Subcutaneous abdominal adipose tissue (tissue), 5 donors: Measurements from ENCODE around the gene MYO1E.

ENCODE experiments used
- H3K27ac ChIP-seq: one replicate; pipeline ENCODE4 v1.7.0; 2013; ENCODE audit warnings: low read depth, mild to moderate bottlenecking, inconsistent platforms, low read length, moderate library complexity
- H3K27me3 ChIP-seq, 5 donors: one replicate each; pipeline ENCODE4 v1.7.0; 2013; ENCODE audit warnings: low read length in 5 of 5, inconsistent platforms in 1 of 5; ENCODE audit not compliant: control insufficient read depth in 5 of 5, insufficient read depth in 4 of 5
- H3K36me3 ChIP-seq, 5 donors: one replicate each; pipeline ENCODE4 v1.7.0; 2013; ENCODE audit warnings: low read length in 5 of 5; ENCODE audit not compliant: control insufficient read depth in 5 of 5, insufficient read depth in 5 of 5
- H3K4me1 ChIP-seq, 5 donors: one replicate each; pipeline ENCODE4 v1.7.0; 2013; ENCODE audit warnings: low read length in 5 of 5, mild to moderate bottlenecking in 3 of 5, moderate library complexity in 1 of 5; ENCODE audit not compliant: control insufficient read depth in 5 of 5, insufficient read depth in 5 of 5
- H3K4me3 ChIP-seq, 5 donors: one replicate each; pipeline ENCODE4 v1.7.0; 2013; ENCODE audit warnings: low read length in 5 of 5, low read depth in 1 of 5
- H3K9ac ChIP-seq, 5 donors: one replicate each; pipeline ENCODE4 v1.7.0; 2013; ENCODE audit warnings: low read length in 5 of 5, mild to moderate bottlenecking in 4 of 5, moderate library complexity in 3 of 5
- H3K9me3 ChIP-seq, 5 donors: one replicate each; pipeline ENCODE4 v1.7.0; 2013; ENCODE audit warnings: low read length in 5 of 5; ENCODE audit not compliant: control insufficient read depth in 5 of 5
- donor health status: healthy.
- donor health status: healthy.
- donor health status: healthy.
- donor health status: healthy.
- donor health status: healthy.

The MYO1E gene

GRCh38 chr15:59276225-59277178, 96.2 kb downstream of the MYO1E start:
- H3K27me3 ChIP-seq: no peaks in the 10 kb centered on the region
- no peak overlapping the region for H3K9ac ChIP-seq
- no peak overlapping the region for H3K4me3 ChIP-seq
- H3K9me3 ChIP-seq: no peaks in the 10 kb centered on the region
- peaks cover 0 to 14% (median 0%) of the 10 kb centered on the region in 5 donors for H3K4me1 ChIP-seq
- H3K27ac ChIP-seq: no peak overlapping the region
- H3K36me3 ChIP-seq: no peaks in the 10 kb centered on the region

- H3K9me3 ChIP-seq: no peaks in the 10 kb centered on the region
- H3K27ac ChIP-seq: no peak overlapping the region
- peaks cover 0 to 2% (median 0%) of the 10 kb centered on the region in 5 donors for H3K36me3 ChIP-seq
- H3K4me1 ChIP-seq: peaks cover 0 to 14% (median 0%) of the 10 kb centered on the region in 5 donors
- no peaks in the 10 kb centered on the region for H3K27me3 ChIP-seq
- H3K4me3 ChIP-seq: no peak overlapping the region
- no peak overlapping the region for H3K9ac ChIP-seq
These were observed 98.3 kb downstream of the MYO1E start for GRCh38 chr15:59274126-59274970.

- Histone ChIP-seq H3K27me3 (no peaks in the 10 kb centered on the region), H3K4me3 (no peak overlapping the region), H3K9me3 (no peaks in the 10 kb centered on the region), H3K27ac (no peak overlapping the region), H3K4me1 (peaks cover 0 to 10% (median 0%) of the 10 kb centered on the region in 5 donors), H3K9ac (no peak overlapping the region), H3K36me3 (peaks cover 0 to 2% (median 0%) of the 10 kb centered on the region in 5 donors)
These were observed 99.4 kb downstream of the MYO1E start for GRCh38 chr15:59273234-59273633.

- H3K9me3 ChIP-seq: no peaks in the 10 kb centered on the region
- no peak overlapping the region for H3K9ac ChIP-seq
- no peaks in the 10 kb centered on the region for H3K27me3 ChIP-seq
- no peak overlapping the region for H3K4me3 ChIP-seq
- H3K4me1 ChIP-seq: peaks cover 0 to 2% (median 0%) of the 10 kb centered on the region in 5 donors
- no peak overlapping the region for H3K27ac ChIP-seq
- peaks cover 0 to 2% (median 0%) of the 10 kb centered on the region in 5 donors for H3K36me3 ChIP-seq
These were observed 101.0 kb downstream of the MYO1E start for GRCh38 chr15:59271595-59272201.

- Histone ChIP-seq H3K27me3 (no peaks in the 10 kb centered on the region), H3K9ac (no peak overlapping the region), H3K4me3 (no peak overlapping the region), H3K27ac (no peak overlapping the region), H3K4me1 (no peaks in the 10 kb centered on the region), H3K36me3 (peaks cover 0 to 2% (median 0%) of the 10 kb centered on the region in 5 donors), H3K9me3 (no peaks in the 10 kb centered on the region)
These were observed 103.7 kb downstream of the MYO1E start for GRCh38 chr15:59268852-59269407.

GRCh38 chr15:59268168-59268851, 104.4 kb downstream of the MYO1E start:
- Histone ChIP-seq H3K27me3 (no peaks in the 10 kb centered on the region), H3K4me3 (no peak overlapping the region), H3K27ac (no peak overlapping the region), H3K9me3 (no peaks in the 10 kb centered on the region), H3K36me3 (peaks cover 0 to 2% (median 0%) of the 10 kb centered on the region in 5 donors), H3K4me1 (no peaks in the 10 kb centered on the region), H3K9ac (no peak overlapping the region)

GRCh38 chr15:59266028-59266427, 106.6 kb downstream of the MYO1E start:
- H3K9me3 ChIP-seq: no peaks in the 10 kb centered on the region
- H3K9ac ChIP-seq: no peak overlapping the region
- no peak overlapping the region for H3K27ac ChIP-seq
- no peak overlapping the region for H3K4me3 ChIP-seq
- H3K27me3 ChIP-seq: no peaks in the 10 kb centered on the region
- H3K4me1 ChIP-seq: no peaks in the 10 kb centered on the region
- peaks cover 0 to 2% (median 0%) of the 10 kb centered on the region in 5 donors for H3K36me3 ChIP-seq

GRCh38 chr15:59262316-59262715, 110.4 kb downstream of the MYO1E start:
- Histone ChIP-seq H3K9ac (no peak overlapping the region), H3K9me3 (no peaks in the 10 kb centered on the region), H3K27me3 (no peaks in the 10 kb centered on the region), H3K4me1 (no peaks in the 10 kb centered on the region), H3K36me3 (peaks cover 0 to 9% (median under 1%) of the 10 kb centered on the region in 5 donors), H3K27ac (no peak overlapping the region), H3K4me3 (no peak overlapping the region)

- H3K9ac ChIP-seq: no peak overlapping the region
- no peaks in the 10 kb centered on the region for H3K27me3 ChIP-seq
- no peak overlapping the region for H3K27ac ChIP-seq
- H3K4me3 ChIP-seq: no peak overlapping the region
- no peaks in the 10 kb centered on the region for H3K4me1 ChIP-seq
- peaks cover 0 to 11% (median 3%) of the 10 kb centered on the region in 5 donors for H3K36me3 ChIP-seq
- no peaks in the 10 kb centered on the region for H3K9me3 ChIP-seq
These were observed 112.6 kb downstream of the MYO1E start for GRCh38 chr15:59260090-59260489.
